ENCODE results near the gene MCEMP1. TPM values are rescaled to one million over a fixed set of nuclear protein-coding genes. Genes with fewer than 3 reads are reported as not detected.
"Not testable (repeated sequence)": the region's sequence is repeated elsewhere in the genome, so short reads cannot be mapped to it uniquely, and the experiment has no call there.

Gene MCEMP1
- polyA plus RNA-seq, 4 donors, result 0.03 to 1.4 (median 0.48) TPM

GRCh38 chr19:7641290-7642276, 35.3 kb upstream of the MCEMP1 start:
- Histone ChIP-seq H3K36me3 (ENCODE audit: control insufficient read depth in 3 of 3, insufficient read depth in 2 of 3, low read depth in 1 of 3, low read length in 3 of 3) (peaks cover 6 to 68% (median 7%) of the 10 kb centered on the region in 3 donors), H3K27me3 (ENCODE audit: control insufficient read depth in 3 of 3, insufficient read depth in 3 of 3, low read length in 3 of 3) (peaks cover 0 to 2% (median 0%) of the 10 kb centered on the region in 3 donors), H3K4me1 (ENCODE audit: control insufficient read depth in 3 of 3, insufficient read depth in 2 of 3, low read depth in 1 of 3, low read length in 2 of 3) (peaks cover 0 to 5% (median 0%) of the 10 kb centered on the region in 3 donors), H3K9me3 (ENCODE audit: control insufficient read depth in 2 of 2, insufficient read depth in 1 of 2, low read depth in 1 of 2, low read length in 1 of 2) (no peaks in the 10 kb centered on the region), H3K4me3 (ENCODE audit: low read depth in 1 of 3, low read length in 3 of 3) (no peak overlapping the region), H3K27ac (ENCODE audit: low read depth in 1 of 3, low read length in 2 of 3) (no peak overlapping the region)
- DNase-seq (no peak), FAIRE-seq (no peak)
- WGBS, 3 donors, result 84 to 86% (median 86%) methylated on average over 38 to 43 of the region's 43 CpGs

- H3K4me1 ChIP-seq (ENCODE audit: control insufficient read depth in 3 of 3, insufficient read depth in 2 of 3, low read depth in 1 of 3, low read length in 2 of 3), result peaks cover 0 to 3% (median 0%) of the 10 kb centered on the region in 3 donors
- no peak overlapping the region for H3K4me3 ChIP-seq (ENCODE audit: low read depth in 1 of 3, low read length in 3 of 3)
- H3K27ac ChIP-seq (ENCODE audit: low read depth in 1 of 3, low read length in 2 of 3), result no peak overlapping the region
- H3K27me3 ChIP-seq (ENCODE audit: control insufficient read depth in 3 of 3, insufficient read depth in 3 of 3, low read length in 3 of 3), result peaks cover 0 to 2% (median 0%) of the 10 kb centered on the region in 3 donors
- FAIRE-seq (no peak), DNase-seq (no peak)
- H3K36me3 ChIP-seq (ENCODE audit: control insufficient read depth in 3 of 3, insufficient read depth in 2 of 3, low read depth in 1 of 3, low read length in 3 of 3), result peaks cover 6 to 77% (median 12%) of the 10 kb centered on the region in 3 donors
- WGBS, 3 donors, result 91 to 96% (median 94%) methylated on average over 23 to 27 of the region's 27 CpGs
- H3K9me3 ChIP-seq (ENCODE audit: control insufficient read depth in 2 of 2, insufficient read depth in 1 of 2, low read depth in 1 of 2, low read length in 1 of 2), result no peaks in the 10 kb centered on the region
These were observed 34.4 kb upstream of the MCEMP1 start for GRCh38 chr19:7642295-7643030.

GRCh38 chr19:7643031-7643415, 33.9 kb upstream of the MCEMP1 start:
- peaks cover 0 to 1% (median 0%) of the 10 kb centered on the region in 3 donors for H3K4me1 ChIP-seq (ENCODE audit: control insufficient read depth in 3 of 3, insufficient read depth in 2 of 3, low read depth in 1 of 3, low read length in 2 of 3)
- H3K27me3 ChIP-seq (ENCODE audit: control insufficient read depth in 3 of 3, insufficient read depth in 3 of 3, low read length in 3 of 3), result peaks cover 0 to 2% (median 0%) of the 10 kb centered on the region in 3 donors
- H3K36me3 ChIP-seq (ENCODE audit: control insufficient read depth in 3 of 3, insufficient read depth in 2 of 3, low read depth in 1 of 3, low read length in 3 of 3), result peaks cover 6 to 81% (median 12%) of the 10 kb centered on the region in 3 donors
- 92 to 98% (median 97%) methylated on average over 8 of the region's 8 CpGs for WGBS, 3 donors
- FAIRE-seq, result no peak
- no peak for DNase-seq
- H3K27ac ChIP-seq (ENCODE audit: low read depth in 1 of 3, low read length in 2 of 3), result no peak overlapping the region
- no peak overlapping the region for H3K4me3 ChIP-seq (ENCODE audit: low read depth in 1 of 3, low read length in 3 of 3)
- H3K9me3 ChIP-seq (ENCODE audit: control insufficient read depth in 2 of 2, insufficient read depth in 1 of 2, low read depth in 1 of 2, low read length in 1 of 2), result no peaks in the 10 kb centered on the region

GRCh38 chr19:7643629-7644549, 33.0 kb upstream of the MCEMP1 start:
- not testable (repeated sequence) for FAIRE-seq; H3K9me3 ChIP-seq (ENCODE audit: control insufficient read depth in 2 of 2, insufficient read depth in 1 of 2, low read depth in 1 of 2, low read length in 1 of 2); H3K27ac ChIP-seq (ENCODE audit: low read depth in 1 of 3, low read length in 2 of 3); H3K4me1 ChIP-seq (ENCODE audit: control insufficient read depth in 3 of 3, insufficient read depth in 2 of 3, low read depth in 1 of 3, low read length in 2 of 3); H3K27me3 ChIP-seq (ENCODE audit: control insufficient read depth in 3 of 3, insufficient read depth in 3 of 3, low read length in 3 of 3); H3K4me3 ChIP-seq (ENCODE audit: low read depth in 1 of 3, low read length in 3 of 3)
- peak in 1 of 2 donors; percentile 56 for DNase-seq
- 58 to 84% (median 73%) methylated on average over 8 to 10 of the region's 10 CpGs for WGBS, 3 donors
- peaks cover 6 to 80% (median 12%) of the 10 kb centered on the region in 3 donors for H3K36me3 ChIP-seq (ENCODE audit: control insufficient read depth in 3 of 3, insufficient read depth in 2 of 3, low read depth in 1 of 3, low read length in 3 of 3)

- WGBS, 3 donors, result 93 to 97% (median 95%) methylated on average over 13 to 20 of the region's 20 CpGs
- Histone ChIP-seq H3K27ac (ENCODE audit: low read depth in 1 of 3, low read length in 2 of 3) (no peak overlapping the region), H3K27me3 (ENCODE audit: control insufficient read depth in 3 of 3, insufficient read depth in 3 of 3, low read length in 3 of 3) (no peaks in the 10 kb centered on the region), H3K4me1 (ENCODE audit: control insufficient read depth in 3 of 3, insufficient read depth in 2 of 3, low read depth in 1 of 3, low read length in 2 of 3) (no peaks in the 10 kb centered on the region), H3K4me3 (ENCODE audit: low read depth in 1 of 3, low read length in 3 of 3) (no peak overlapping the region), H3K9me3 (ENCODE audit: control insufficient read depth in 2 of 2, insufficient read depth in 1 of 2, low read depth in 1 of 2, low read length in 1 of 2) (no peaks in the 10 kb centered on the region), H3K36me3 (ENCODE audit: control insufficient read depth in 3 of 3, insufficient read depth in 2 of 3, low read depth in 1 of 3, low read length in 3 of 3) (peaks cover 6 to 76% (median 12%) of the 10 kb centered on the region in 3 donors)
- no peak for DNase-seq
- no peak for FAIRE-seq
These were observed 32.4 kb upstream of the MCEMP1 start for GRCh38 chr19:7644550-7644877.

- Histone ChIP-seq H3K4me3 (ENCODE audit: low read depth in 1 of 3, low read length in 3 of 3) (no peak overlapping the region), H3K4me1 (ENCODE audit: control insufficient read depth in 3 of 3, insufficient read depth in 2 of 3, low read depth in 1 of 3, low read length in 2 of 3) (no peaks in the 10 kb centered on the region), H3K27me3 (ENCODE audit: control insufficient read depth in 3 of 3, insufficient read depth in 3 of 3, low read length in 3 of 3) (no peaks in the 10 kb centered on the region), H3K36me3 (ENCODE audit: control insufficient read depth in 3 of 3, insufficient read depth in 2 of 3, low read depth in 1 of 3, low read length in 3 of 3) (peaks cover 6 to 74% (median 12%) of the 10 kb centered on the region in 3 donors), H3K27ac (ENCODE audit: low read depth in 1 of 3, low read length in 2 of 3) (no peak overlapping the region), H3K9me3 (ENCODE audit: control insufficient read depth in 2 of 2, insufficient read depth in 1 of 2, low read depth in 1 of 2, low read length in 1 of 2) (no peaks in the 10 kb centered on the region)
- FAIRE-seq (no peak), DNase-seq (no peak)
- 90 to 91% (median 90%) methylated on average over 14 of the region's 14 CpGs for WGBS, 3 donors
These were observed 31.7 kb upstream of the MCEMP1 start for GRCh38 chr19:7645163-7645562.

GRCh38 chr19:7645656-7646425, 31.0 kb upstream of the MCEMP1 start:
- Histone ChIP-seq H3K4me3 (ENCODE audit: low read depth in 1 of 3, low read length in 3 of 3) (no peak overlapping the region), H3K27ac (ENCODE audit: low read depth in 1 of 3, low read length in 2 of 3) (no peak overlapping the region), H3K27me3 (ENCODE audit: control insufficient read depth in 3 of 3, insufficient read depth in 3 of 3, low read length in 3 of 3) (peaks cover 0 to 2% (median 0%) of the 10 kb centered on the region in 3 donors), H3K4me1 (ENCODE audit: control insufficient read depth in 3 of 3, insufficient read depth in 2 of 3, low read depth in 1 of 3, low read length in 2 of 3) (no peaks in the 10 kb centered on the region), H3K36me3 (ENCODE audit: control insufficient read depth in 3 of 3, insufficient read depth in 2 of 3, low read depth in 1 of 3, low read length in 3 of 3) (peaks cover 6 to 67% (median 12%) of the 10 kb centered on the region in 3 donors), H3K9me3 (ENCODE audit: control insufficient read depth in 2 of 2, insufficient read depth in 1 of 2, low read depth in 1 of 2, low read length in 1 of 2) (no peaks in the 10 kb centered on the region)
- WGBS, 3 donors, result 73 to 91% (median 90%) methylated on average over 18 to 20 of the region's 20 CpGs
- FAIRE-seq (no peak), DNase-seq (no peak)
